AML-193 (cell line): ENCODE measurements around the gene ZNF74.
"Not testable (repeated sequence)": the region's sequence is repeated elsewhere in the genome, so short reads cannot be mapped to it uniquely, and the experiment has no call there.

Source experiments
- DNase-seq, 2 experiments: peaks; one replicate each; lab custom pipeline; 2025; lab: John Stamatoyannopoulos, UW

ZNF74 gene

GRCh38 chr22:20376281-20376680 is 17.7 kb upstream of the ZNF74 start:
- not testable (repeated sequence) for DNase-seq

GRCh38 chr22:20376983-20377382 is 17.0 kb upstream of the ZNF74 start:
- DNase-seq: not testable (repeated sequence)

GRCh38 chr22:20378110-20378509 is 15.8 kb upstream of the ZNF74 start:
- DNase-seq: no peak

GRCh38 chr22:20378684-20379083 is 15.3 kb upstream of the ZNF74 start:
- not testable (repeated sequence) for DNase-seq

DNA sequence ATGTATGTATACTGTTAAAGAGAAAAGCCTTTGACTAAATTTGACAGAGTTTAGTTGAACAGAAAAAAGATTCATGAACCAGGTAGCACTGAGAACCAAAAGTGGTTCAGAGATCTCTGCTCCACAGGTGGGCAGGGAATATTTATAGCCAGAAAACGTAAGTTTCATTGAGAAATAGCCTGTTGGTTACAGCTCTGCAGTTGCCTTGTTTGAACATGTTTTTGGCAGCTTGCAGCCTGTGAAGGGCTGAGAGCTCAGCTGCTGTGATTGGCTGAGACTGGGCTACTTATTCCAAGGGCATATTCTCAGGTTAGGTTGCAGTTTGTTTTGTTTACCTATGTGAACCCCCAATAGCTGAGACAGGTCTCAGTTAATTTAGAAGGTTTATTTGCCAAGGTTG is 13.5 kb upstream of the ZNF74 start:
- DNase-seq: no peak

- no peak for DNase-seq
Observed at GRCh38 chr22:20383538-20383937, 10.4 kb upstream of the ZNF74 start.

GRCh38 chr22:20384171-20384570 is 9.8 kb upstream of the ZNF74 start:
- DNase-seq: no peak

GRCh38 chr22:20384865-20385264 is 9.1 kb upstream of the ZNF74 start:
- DNase-seq: no peak

- peak; percentile 11 to 15 for DNase-seq
Observed at GRCh38 chr22:20386336-20386735, 7.6 kb upstream of the ZNF74 start.

DNA sequence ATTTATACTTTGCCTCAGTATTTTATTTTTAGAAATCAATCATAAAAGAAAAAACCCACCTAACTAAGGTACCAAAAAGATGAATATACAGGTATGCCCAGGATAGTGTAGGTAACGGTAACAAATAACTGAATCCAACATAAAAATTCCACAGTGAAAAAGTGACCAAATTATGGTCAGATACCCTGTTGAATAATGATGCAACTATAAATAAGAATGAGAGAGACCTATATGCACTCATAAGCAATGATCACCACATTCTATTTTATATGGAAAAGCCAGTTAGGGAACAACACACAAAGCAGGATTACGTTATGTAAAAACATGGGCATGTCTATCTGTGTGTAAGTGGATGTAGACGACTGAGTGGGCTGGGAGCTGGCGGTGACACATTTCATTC is 7.0 kb upstream of the ZNF74 start:
- DNase-seq: no peak

DNA sequence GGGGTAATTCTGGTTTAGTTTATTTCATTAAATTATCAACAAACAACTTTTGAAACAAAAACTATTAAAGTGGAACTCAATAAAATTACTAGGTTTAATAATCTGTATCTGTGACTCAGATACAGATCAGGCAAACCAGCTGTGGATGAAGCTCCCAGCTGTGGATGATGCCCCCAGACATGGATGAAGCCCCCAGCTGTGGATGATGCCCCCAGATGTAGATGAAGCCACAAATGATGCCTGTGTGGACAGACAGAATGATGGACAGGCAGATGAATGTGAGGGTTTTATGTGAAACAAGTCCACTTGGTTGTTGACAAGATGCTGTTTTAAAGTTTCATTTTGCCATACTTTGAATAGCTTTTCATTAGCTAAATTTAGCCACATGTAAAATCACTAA is 5.8 kb upstream of the ZNF74 start:
- no peak for DNase-seq

GRCh38 chr22:20389288-20389687 is 4.7 kb upstream of the ZNF74 start:
- DNase-seq: no peak

DNA sequence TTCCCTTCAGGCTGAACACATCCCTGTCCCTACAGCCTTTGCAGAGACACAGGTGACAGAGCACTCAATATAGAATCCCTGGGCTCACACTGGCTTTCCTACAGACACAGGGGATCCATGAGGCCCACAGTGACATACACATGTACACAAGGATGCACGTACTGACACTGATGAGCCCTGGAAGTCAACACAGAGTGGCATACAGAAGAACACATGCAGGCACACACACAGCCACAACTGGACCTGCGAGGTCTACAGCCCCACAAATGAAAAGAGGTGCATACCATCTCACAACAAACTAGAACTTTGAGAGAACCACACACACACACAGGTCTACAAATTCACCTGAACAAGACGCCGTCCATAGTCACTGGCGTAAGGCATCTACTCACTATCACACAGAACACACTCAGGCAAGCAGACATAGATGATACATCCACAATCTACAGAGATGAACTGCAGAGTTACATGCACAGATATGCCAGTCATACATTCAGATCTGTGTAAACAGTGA is 3.5 kb upstream of the ZNF74 start:
- no peak for DNase-seq

DNA sequence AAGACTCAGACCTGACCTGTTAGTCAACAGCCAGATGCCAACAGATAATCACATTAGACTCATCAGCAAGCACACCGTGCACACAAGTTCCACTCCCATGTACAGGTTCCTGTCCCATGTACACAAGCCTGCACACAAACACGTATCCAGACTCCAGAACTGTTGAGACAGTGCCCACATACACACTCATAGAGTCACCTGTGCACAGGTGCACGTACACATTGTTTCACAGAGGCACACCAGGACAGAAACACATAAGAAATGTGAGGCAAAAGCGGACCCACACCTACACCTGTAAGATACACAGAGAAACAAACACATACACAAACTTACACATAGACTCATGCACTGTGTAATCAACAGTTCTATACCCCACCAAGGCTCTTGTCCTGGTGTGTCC is 2.7 kb upstream of the ZNF74 start:
- no peak for DNase-seq

GRCh38 chr22:20392365-20392881 is 1.5 kb upstream of the ZNF74 start:
- not testable (repeated sequence) for DNase-seq

DNA sequence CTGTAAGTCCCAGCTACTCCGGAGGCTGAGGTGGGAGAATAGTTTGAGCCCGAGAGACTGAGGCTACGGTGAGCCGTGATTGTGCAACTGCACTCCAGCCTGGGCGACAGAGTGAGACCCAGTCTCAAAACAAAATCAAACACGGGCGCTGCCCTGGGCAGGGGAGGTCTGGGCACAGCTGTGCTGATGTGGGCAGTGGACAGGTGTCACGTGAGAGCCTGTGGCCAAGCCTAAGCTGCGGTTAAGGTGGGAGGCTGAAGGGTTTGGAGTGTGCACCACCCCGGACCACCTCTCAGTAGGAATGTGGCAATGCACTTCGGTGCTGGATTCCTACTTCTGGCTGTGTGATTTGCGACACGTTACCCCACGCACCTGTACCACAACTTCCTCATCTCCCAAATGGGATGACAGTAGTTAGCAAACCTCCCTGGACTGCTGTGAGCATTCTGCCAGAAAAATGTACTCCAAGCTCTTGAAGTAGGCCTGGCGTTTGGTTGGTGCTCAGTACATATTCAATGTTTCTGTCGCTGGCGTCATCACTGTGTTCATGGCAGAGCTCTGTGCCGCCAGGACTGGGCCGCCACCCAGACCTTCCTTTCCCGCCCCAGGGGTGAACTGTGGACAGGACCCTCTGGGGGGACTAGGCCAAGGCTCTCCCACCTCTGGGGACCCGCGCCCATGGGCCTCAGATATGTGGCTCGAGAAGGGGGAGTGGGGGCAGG is 807 bp upstream of the ZNF74 start:
- DNase-seq: no peak

- peak; percentile 44 to 56 for DNase-seq
Observed at GRCh38 chr22:20395181-20395906, 1.4 kb downstream of the ZNF74 start.

- peak; percentile 54 to 56 for DNase-seq
Observed at GRCh38 chr22:20395907-20396287, 1.9 kb downstream of the ZNF74 start.

- no peak for DNase-seq
Observed at GRCh38 chr22:20396639-20397038, 2.7 kb downstream of the ZNF74 start.

- DNase-seq: no peak
Observed at GRCh38 chr22:20397498-20397897, 3.5 kb downstream of the ZNF74 start.

DNA sequence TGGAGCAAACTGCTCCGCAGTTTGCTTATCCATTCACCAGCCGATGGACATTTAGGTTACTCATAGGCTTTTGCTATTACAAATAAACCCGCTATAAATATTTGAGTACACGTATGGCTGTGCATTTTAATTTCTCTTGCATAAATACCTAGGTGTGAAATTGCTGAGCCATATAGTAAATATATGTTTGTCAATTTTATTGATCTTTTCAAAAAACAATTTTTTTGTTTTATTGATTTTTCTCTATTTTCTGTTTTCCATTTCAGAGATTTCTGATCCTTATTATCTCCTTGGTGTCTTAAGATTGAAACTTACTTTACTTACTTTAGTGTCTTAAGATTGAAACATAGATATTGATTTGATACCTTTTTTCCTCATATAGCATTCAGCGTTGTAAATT is 4.5 kb downstream of the ZNF74 start:
- DNase-seq: no peak

GRCh38 chr22:20399866-20400605 is 6.1 kb downstream of the ZNF74 start:
- no peak for DNase-seq
